ENCODE results near the gene MTM1.

DNA sequence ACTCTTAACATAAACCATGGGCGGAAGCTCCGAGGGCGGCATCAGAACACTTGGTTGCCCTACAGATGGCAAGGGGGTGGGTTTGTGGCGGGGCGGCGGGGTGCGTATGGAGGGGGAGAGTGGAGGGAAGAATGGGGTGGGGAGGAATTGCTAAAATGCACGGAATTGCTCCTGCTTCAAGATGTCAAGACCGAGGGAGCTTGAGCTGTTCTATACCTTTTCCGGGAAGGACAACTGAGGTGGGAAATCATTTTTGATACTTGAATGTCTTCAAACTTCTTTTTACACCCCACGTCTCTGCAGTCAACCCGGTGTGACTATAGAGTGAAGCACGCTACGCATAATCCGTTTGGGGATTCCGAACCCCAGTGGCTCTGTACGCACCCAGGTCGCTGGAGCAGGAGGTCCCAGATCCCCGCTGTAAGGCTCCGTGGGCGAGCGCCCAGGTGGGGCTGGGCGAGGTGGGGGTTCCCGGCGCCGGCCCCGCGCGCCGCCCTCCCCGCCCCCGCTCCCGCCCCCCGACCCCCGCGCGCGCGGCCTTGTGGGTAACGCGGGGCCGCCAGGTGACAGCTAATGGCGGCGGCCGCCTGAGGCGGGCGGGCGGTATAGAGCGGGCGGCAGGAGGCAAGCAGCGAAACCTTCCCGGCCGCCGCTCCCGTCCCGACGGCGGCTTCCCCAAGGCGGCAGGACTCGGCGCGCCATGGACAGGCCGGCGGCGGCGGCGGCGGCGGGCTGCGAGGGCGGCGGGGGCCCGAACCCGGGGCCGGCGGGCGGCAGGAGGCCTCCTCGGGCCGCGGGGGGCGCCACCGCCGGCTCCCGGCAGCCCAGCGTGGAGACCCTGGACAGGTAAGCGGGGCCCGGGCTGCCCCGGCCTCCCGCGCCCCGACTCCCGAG is 124.7 kb downstream of the MTM1 start, which contains the start of gene MTMR1:
- TF ChIP-seq, protein P1, sequence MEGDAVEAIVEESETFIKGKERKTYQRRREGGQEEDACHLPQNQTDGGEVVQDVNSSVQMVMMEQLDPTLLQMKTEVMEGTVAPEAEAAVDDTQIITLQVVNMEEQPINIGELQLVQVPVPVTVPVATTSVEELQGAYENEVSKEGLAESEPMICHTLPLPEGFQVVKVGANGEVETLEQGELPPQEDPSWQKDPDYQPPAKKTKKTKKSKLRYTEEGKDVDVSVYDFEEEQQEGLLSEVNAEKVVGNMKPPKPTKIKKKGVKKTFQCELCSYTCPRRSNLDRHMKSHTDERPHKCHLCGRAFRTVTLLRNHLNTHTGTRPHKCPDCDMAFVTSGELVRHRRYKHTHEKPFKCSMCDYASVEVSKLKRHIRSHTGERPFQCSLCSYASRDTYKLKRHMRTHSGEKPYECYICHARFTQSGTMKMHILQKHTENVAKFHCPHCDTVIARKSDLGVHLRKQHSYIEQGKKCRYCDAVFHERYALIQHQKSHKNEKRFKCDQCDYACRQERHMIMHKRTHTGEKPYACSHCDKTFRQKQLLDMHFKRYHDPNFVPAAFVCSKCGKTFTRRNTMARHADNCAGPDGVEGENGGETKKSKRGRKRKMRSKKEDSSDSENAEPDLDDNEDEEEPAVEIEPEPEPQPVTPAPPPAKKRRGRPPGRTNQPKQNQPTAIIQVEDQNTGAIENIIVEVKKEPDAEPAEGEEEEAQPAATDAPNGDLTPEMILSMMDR (IDR thresholded peaks at IDR 0.05) = no peak
- TF ChIP-seq POLR2A (IDR thresholded peaks at IDR 0.05) = peak; percentile 25 to 35

Measured in gastroesophageal sphincter (tissue), 3 donors.